GM23338 (cell line): ENCODE results near the gene PSORS1C1.

Experiments
- EZH2 ChIP-seq: fragments of 200-600 bp; sonication (generic); IDR thresholded peaks from one replicate; pipeline ENCODE4 v1.8.0; 2017; ENCODE audit warnings: antibody characterized with exemption, mild to moderate bottlenecking, low read depth; ENCODE audit not compliant: unreplicated experiment
- JUNB ChIP-seq: IDR thresholded peaks from one replicate; pipeline ENCODE4 v1.6.1; 2016; ENCODE audit warnings: antibody characterized with exemption; ENCODE audit not compliant: unreplicated experiment
- POLR2AphosphoS5 ChIP-seq: IDR thresholded peaks from 2 replicates; pipeline ENCODE4 v1.6.1; 2016; ENCODE audit warnings: antibody characterized with exemption, low read depth
- STAT1 ChIP-seq: IDR thresholded peaks from one replicate; pipeline ENCODE4 v1.6.1; 2016; ENCODE audit warnings: antibody characterized with exemption; ENCODE audit not compliant: unreplicated experiment
- TF ChIP-seq, protein P1 (sequence below), 2 experiments: fragments of 200-600 bp in 1 of 2; sonication (generic) in 1 of 2; conservative IDR thresholded peaks; 2 replicates each; pipeline versions ENCODE4 v1.5.1 to v1.6.1; 2016 to 2017; ENCODE audit warnings: antibody characterized with exemption in 2 of 2, low read depth in 2 of 2, mild to moderate bottlenecking in 2 of 2, moderate library complexity in 1 of 2
- TF ChIP-seq, protein P2 (sequence below): IDR thresholded peaks from one replicate; pipeline ENCODE4 v1.6.1; 2018; ENCODE audit warnings: antibody characterized with exemption; ENCODE audit not compliant: unreplicated experiment
- TF ChIP-seq, protein P3 (sequence below): IDR thresholded peaks from 2 replicates; pipeline ENCODE4 v1.6.1; 2016; ENCODE audit warnings: antibody characterized with exemption

GRCh38 chr6:31145386-31145785, 30.8 kb downstream of the PSORS1C1 start:
- TF ChIP-seq, protein P1, sequence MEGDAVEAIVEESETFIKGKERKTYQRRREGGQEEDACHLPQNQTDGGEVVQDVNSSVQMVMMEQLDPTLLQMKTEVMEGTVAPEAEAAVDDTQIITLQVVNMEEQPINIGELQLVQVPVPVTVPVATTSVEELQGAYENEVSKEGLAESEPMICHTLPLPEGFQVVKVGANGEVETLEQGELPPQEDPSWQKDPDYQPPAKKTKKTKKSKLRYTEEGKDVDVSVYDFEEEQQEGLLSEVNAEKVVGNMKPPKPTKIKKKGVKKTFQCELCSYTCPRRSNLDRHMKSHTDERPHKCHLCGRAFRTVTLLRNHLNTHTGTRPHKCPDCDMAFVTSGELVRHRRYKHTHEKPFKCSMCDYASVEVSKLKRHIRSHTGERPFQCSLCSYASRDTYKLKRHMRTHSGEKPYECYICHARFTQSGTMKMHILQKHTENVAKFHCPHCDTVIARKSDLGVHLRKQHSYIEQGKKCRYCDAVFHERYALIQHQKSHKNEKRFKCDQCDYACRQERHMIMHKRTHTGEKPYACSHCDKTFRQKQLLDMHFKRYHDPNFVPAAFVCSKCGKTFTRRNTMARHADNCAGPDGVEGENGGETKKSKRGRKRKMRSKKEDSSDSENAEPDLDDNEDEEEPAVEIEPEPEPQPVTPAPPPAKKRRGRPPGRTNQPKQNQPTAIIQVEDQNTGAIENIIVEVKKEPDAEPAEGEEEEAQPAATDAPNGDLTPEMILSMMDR (conservative IDR thresholded peaks at IDR 0.05; ENCODE audit: low read depth in 2 of 2): no peak
- no peak for TF ChIP-seq JUNB
- TF ChIP-seq POLR2AphosphoS5: no peak
- TF ChIP-seq, protein P2, sequence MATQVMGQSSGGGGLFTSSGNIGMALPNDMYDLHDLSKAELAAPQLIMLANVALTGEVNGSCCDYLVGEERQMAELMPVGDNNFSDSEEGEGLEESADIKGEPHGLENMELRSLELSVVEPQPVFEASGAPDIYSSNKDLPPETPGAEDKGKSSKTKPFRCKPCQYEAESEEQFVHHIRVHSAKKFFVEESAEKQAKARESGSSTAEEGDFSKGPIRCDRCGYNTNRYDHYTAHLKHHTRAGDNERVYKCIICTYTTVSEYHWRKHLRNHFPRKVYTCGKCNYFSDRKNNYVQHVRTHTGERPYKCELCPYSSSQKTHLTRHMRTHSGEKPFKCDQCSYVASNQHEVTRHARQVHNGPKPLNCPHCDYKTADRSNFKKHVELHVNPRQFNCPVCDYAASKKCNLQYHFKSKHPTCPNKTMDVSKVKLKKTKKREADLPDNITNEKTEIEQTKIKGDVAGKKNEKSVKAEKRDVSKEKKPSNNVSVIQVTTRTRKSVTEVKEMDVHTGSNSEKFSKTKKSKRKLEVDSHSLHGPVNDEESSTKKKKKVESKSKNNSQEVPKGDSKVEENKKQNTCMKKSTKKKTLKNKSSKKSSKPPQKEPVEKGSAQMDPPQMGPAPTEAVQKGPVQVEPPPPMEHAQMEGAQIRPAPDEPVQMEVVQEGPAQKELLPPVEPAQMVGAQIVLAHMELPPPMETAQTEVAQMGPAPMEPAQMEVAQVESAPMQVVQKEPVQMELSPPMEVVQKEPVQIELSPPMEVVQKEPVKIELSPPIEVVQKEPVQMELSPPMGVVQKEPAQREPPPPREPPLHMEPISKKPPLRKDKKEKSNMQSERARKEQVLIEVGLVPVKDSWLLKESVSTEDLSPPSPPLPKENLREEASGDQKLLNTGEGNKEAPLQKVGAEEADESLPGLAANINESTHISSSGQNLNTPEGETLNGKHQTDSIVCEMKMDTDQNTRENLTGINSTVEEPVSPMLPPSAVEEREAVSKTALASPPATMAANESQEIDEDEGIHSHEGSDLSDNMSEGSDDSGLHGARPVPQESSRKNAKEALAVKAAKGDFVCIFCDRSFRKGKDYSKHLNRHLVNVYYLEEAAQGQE: no peak
- TF ChIP-seq, protein P3, sequence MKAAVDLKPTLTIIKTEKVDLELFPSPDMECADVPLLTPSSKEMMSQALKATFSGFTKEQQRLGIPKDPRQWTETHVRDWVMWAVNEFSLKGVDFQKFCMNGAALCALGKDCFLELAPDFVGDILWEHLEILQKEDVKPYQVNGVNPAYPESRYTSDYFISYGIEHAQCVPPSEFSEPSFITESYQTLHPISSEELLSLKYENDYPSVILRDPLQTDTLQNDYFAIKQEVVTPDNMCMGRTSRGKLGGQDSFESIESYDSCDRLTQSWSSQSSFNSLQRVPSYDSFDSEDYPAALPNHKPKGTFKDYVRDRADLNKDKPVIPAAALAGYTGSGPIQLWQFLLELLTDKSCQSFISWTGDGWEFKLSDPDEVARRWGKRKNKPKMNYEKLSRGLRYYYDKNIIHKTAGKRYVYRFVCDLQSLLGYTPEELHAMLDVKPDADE: no peak
- no peak for TF ChIP-seq EZH2
- no peak for TF ChIP-seq STAT1
